GM18526 (cell line): ENCODE results near the gene SZT2.

Experiments
- POLR2A ChIP-seq: IDR thresholded peaks from 3 replicates; pipeline ENCODE4 v1.6.1; 2011; ENCODE audit not compliant: insufficient read length; ENCODE audit errors: extremely low read depth

The SZT2 gene

DNA sequence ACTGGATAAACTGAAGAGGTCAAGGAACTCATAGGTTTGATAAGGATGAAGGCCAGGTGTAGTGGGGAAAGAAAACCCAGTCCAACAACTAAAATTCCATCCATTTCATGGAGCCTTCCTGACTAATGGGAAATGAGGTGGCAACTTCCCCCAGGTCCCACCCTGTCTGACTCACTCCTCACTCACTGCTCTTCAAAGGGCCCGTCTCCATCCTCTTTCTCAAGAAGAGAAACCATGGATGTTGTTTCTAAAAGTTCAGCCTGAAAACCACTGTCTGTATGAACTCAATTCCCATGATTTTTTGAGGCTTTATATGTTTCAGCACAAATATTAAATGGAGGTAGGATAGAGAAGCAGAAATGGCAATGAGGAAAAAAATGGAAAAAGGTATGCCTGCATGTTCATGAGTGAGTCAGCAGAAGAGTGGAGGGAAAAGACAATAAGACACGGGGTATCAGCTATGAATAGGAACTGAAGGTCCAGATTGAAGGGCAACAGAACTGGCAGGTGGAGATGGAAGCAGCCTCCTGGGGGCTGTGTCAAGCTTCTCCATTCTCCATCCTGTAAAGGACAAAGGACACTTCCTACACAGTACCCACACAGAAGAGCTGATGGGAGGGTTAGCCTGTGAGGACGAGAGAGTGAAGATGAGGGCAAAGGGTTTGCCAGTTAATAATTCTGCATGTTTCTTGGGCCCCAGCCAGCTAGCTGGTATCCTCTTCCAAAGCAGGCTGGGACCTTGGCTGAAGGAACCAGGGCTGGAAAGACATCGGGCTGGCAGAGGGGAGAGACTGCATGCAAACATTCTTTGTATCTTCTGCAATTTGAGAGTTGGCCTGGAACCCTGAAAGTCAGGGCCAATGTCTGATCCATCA, 16.4 kb upstream of the SZT2 start:
- TF ChIP-seq POLR2A = no peak

DNA sequence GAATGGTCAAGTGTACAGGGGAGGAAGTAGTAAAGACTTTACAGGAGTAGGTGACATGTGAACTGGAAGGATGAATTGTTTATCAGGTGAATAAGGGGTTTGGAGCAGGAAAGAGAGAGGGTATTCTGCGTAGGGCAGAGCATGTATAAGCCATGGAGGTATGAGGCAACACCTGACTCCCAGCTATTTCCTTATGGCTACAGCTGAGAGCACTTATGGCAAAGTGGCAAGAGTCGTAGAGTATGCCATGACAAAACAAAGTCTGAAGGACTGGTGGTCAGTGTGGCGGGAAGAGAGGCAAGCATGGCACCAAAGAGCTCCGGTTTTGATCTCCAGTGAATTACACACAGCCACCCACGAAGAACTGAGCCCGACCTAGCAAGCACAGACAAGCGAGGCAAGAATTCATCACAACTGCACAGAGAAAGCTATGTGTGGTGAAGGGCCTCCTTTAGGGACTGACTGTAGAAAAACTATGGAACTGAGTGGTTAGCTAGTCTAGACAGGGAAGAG, 12.9 kb upstream of the SZT2 start:
- TF ChIP-seq POLR2A = no peak

DNA sequence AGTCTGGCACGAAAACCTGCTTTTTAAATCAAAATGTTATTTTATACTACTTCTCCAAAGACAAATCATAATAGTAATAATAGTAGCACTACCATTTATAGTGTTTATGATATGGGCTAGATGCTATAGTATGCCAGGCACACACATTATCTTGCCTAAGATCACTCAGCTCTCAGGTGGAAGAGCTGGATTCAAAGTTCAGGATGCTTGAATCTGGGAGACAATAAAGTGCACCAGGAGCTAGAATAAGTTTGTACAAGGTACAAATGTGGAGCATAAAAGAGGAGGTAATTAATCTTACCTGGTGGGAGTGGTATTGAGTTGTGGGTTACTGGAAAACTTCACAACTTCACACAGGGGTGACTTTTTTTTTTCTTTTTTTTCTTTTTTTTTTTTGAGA, 11.9 kb upstream of the SZT2 start:
- TF ChIP-seq POLR2A = no peak

DNA sequence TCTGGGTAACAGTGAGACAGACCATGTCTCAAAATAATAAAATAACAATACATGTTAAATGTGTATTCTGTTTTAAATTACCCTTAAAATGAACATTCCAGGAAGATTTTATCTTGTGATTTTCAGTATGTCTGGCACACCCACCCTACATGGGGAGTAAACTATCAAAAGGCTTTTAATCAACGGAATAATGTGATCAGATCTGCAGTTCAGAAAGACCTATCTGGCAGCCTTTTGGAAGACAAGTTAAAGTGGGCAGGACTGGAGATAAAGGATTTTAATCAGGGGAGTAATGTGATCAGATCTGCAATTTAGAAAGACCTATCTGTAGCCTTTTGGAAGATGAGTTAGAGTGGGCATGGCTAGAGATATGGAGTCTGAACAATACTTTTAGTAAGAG, 10.2 kb upstream of the SZT2 start:
- no peak for TF ChIP-seq POLR2A

DNA sequence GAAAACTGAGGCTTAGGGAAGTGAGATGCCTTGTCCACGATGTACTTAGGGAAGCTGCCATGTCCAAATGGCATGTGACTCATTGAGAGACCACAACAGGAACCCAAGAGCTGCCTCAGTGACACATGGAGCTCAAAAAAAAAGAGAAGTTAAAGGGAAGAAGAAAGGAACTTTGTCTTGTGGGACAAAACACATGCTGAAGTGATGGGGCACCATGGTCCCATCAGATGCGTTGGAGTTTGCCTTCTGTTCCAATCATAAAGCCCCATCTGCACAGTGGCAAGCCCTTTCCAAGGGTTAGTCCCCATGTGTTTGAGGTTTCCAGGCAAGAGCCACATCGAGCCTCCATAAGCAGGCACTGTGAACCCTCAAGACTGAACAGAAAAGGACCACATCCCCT, 8.1 kb upstream of the SZT2 start:
- TF ChIP-seq POLR2A = no peak

DNA sequence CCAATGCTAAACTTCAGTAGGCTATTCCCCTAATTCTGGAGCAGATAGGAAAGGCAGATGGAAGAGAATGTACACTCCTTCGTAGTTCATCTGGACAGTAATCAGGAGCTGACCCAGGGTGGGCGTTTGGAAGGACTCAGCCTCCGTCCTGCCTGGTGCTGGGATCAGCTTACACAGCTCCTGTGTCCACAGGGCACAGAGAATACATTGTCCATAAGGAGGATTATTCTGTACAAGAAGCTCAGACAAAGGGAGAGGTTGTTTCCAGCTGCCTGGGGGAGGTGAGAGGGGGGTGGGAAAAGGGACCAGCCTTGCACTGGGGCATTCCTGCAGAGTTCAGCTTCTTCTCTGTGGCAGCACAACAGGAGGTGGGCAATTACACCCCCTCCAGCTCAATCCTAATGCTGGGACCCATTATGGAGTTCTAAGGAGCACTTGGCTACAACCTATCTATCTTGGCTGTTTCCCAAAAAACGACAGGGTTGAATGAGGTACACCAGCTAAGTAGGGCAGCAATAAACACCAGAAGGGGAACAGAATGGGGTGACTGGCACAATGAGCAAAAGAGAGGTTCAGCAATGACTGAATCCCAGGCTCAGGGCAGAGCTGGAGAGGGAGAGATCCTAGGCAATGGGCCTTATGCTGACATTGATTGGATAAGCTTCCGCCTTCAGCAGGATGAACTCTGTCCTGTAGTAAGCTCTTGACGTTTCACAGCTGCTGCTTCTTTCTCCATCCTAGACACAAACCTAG, 7.5 kb upstream of the SZT2 start:
- TF ChIP-seq POLR2A = no peak

DNA sequence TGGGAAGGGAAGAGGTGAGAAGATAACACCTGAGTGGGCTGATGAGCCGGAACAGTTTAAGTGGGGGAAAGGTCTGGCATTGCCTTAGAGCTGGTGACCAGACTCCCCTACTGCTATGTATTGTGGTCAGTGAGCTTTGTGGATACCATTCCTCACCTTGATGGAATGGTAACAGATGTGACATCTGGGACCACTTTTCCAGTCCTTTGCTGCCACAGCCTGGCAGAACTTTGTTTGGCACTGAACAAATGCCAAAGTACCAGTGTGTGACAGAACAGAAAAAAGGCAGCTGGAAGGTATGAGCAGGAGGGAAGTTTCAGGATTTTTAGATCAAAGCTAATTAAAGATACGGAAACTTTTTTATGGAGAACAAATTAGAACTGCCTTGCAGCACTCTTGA, 6.2 kb upstream of the SZT2 start:
- no peak for TF ChIP-seq POLR2A

DNA sequence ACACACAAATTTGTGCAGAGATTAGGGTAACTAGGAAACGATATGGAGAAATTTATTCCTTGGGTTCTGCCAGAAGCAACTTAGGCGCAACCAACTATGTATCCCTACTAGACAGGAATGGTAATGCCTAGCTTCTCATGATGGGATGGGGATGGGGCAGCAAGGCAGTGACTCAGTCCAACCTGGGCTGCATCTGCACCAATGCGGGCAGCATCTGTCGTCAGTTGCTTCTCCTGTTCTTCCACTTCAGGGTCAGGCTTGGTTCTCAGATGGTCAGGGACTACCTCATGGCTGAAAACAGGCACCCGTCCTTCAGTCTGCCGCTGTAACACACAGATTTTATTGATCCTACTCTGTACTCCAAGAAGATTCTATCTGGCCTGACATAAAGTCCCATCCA, 3.0 kb upstream of the SZT2 start:
- TF ChIP-seq POLR2A = no peak

DNA sequence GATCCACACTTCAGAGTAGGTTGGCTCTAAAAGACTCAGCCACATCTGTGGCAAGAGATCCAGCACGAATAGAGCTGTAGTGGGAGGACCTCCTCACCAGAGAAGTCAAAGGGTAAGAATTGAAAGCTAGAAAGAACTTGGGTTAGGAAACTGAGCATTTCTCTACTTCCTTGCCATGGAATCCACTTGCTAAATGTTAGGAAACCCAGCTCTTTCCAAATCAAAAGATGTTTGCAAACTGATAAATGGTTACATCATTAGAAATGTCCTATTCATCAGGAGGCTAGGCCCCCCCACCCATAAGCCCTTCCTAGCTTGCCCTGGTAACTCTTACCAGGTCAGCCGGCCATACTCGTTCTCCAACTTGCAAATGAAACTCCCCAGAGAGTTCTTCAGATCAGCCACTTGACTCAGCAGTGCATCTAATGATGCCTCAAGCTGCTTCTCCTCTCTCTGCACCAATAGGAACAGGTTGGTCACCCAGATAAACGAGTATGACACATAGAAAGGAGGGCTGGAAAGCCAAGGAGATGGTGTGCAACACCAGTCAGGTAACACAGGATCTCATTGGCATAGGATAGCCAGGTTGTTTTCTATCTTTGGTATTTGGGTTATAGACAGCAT, 1.6 kb upstream of the SZT2 start:
- no peak for TF ChIP-seq POLR2A

DNA sequence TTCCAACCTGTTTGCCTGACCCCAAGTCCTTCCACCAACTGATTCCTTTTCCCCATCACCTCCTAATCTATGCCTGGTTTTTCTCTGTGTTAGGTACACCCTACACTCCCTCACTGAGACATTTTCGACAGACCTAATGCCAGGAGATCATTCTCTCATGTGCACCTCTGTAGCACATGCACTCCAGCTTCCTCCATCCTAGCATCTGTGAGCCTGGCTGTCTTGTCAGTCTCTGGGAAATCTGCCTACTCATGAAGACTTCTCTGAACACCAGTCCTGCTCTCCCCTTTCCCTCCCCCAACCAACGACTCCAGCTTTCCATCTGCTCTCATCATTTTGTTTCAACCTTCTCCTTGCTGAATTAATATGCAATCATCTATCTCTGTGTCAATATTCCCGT, 1.1 kb upstream of the SZT2 start:
- TF ChIP-seq POLR2A = no peak

DNA sequence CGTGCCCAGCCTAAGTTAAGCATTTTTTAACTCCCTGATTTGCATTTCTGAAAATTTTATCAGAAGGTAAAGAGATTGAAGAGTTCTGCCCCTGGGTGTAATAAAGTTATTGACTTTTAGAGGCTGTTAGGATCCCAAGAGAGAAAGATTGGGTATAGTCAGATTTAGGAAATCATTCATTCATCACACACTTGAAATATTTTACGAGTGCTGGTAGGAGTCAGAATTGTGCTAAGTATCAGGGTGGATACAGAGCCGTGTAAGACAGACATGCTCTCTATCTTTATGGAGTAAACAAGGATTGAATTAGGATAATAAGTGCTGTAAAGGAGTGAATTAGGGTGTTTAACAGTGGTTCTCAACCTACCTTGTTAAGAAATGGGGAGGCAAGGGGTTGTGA, 3.0 kb downstream of the SZT2 start:
- TF ChIP-seq POLR2A = no peak

DNA sequence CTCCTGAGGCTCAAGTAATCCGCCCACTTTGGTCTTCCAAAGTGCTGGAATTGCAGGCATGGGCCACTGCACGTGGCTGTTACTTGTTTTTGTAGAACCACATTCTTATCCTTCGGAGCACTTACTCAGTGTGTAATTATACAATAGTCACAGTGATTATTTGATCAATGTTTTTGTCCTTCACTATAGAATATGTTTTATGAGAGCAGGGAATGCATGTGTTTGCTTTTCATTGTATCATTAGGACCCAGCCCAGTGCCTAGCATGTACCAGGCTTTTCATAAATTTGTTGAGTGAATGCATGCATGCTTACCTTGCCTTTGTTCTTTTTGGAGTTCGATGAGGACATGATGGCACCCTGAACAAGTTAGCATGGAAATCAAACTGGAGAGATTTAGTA, 5.8 kb downstream of the SZT2 start:
- no peak for TF ChIP-seq POLR2A

DNA sequence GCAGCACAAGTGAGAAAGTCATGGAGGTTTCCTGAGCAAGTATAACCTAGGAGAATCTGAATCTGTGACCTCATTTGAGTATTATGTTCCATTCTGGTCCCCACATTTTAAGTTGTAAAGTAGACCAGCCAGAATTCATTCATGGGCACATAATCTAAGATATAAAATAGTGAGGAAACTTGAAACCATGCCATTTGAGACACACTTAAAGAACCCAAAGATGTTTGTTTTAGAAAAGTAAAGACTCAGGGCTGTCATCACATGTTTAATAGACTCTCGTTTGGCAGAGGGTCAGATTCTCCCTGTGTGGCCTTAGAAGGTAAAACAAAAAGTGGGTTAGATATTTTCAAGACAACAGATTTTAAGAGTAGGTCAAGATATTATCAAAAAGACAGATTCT, 6.4 kb downstream of the SZT2 start:
- TF ChIP-seq POLR2A = no peak

DNA sequence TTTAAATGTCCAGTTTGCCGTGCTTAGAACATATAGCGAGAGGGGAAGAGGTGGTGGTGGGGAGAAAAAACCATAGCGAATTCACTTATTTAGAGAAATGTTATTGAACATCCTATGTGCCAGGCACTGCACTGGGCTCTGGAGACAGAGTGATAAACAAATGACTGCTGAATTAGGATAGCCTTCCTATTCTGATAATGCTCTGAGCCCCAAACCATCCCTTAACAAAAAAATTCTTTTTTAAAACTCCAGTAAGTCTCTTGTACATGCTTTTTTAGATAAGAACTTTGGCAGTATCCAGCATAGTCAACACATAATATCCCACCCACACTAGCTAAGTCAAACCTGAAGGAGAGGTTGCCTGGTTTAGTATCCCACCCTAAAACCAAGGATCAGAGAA, 8.5 kb downstream of the SZT2 start:
- TF ChIP-seq POLR2A = no peak

DNA sequence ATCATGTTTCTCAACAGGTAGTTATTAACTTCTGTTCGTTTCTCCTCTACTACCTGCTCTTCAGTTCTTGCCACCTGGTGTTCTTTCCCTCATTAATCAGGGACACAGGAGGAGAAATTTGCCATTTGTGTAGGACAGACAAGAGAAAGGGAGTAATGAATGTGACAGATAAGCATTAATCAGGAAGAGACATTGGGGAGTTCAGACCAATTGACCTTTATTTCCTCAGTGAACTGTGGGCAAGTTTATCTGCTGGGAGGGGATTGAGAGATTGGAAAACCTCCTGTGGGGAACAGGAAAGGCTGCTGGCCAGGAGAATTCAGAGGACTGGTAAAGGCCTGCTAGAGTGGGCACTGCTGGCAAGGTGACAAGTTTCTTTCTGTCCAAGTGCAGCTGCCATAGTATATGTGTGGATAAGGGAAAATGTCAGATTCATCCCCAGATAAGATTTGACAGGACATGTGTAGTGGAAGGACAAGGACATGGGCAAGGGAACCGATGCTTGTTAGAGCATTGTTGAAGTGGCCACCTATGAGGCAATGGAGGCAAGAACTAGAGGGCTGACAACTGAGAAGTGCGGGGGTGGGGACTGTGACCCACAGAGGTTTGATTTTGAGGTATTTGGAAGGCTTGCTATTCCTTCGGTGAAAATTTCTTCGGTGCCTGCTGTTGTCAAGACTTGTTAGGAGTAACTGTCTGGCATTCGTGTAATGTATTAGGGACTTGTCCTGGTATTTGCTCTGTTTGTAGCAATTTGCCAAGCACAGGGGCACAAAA, 12.6 kb downstream of the SZT2 start:
- TF ChIP-seq POLR2A = no peak

DNA sequence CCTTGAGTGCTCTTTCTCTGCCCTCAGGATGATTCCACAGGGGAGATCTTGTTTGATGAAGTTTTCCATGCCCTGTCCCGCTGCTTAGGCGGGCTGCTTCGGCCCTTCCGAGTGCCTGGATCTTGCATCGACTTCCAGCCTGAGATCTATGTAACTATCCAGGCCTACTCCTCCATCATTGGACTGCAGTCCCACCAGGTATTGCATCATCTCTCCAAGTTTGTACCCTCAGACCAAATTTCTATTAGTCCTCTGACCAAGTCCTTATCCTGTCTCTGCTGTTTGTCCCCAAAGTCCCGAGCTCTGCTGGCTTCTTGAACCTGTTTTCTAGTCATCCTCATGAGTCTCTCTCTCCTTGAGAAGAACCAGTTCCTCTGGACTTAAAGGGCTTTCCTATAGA, 14.7 kb downstream of the SZT2 start:
- TF ChIP-seq POLR2A = no peak
